Ishikawa (cell line): Measurements from ENCODE around the gene SETBP1.

Experiments
- CEBPB ChIP-seq: IDR thresholded peaks from 2 replicates; pipeline ENCODE4 v1.6.1; 2012
- CREB1 ChIP-seq: IDR thresholded peaks from 2 replicates; pipeline ENCODE4 v1.6.1; 2012; ENCODE audit warnings: low read depth
- EGR1 ChIP-seq: IDR thresholded peaks from 2 replicates; pipeline ENCODE4 v1.6.1; 2012
- EP300 ChIP-seq: IDR thresholded peaks from 2 replicates; pipeline ENCODE4 v1.6.1; 2012; ENCODE audit warnings: borderline replicate concordance
- MAX ChIP-seq: IDR thresholded peaks from 2 replicates; pipeline ENCODE4 v1.6.1; 2012
- RAD21 ChIP-seq: IDR thresholded peaks from 2 replicates; pipeline ENCODE4 v1.6.1; 2012; ENCODE audit warnings: low read depth
- REST ChIP-seq: IDR thresholded peaks from 2 replicates; pipeline ENCODE4 v1.6.1; 2012; ENCODE audit warnings: low read depth, mild to moderate bottlenecking
- TCF12 ChIP-seq: IDR thresholded peaks from 2 replicates; pipeline ENCODE4 v1.6.1; 2012; ENCODE audit warnings: low read depth
- TEAD4 ChIP-seq: IDR thresholded peaks from 2 replicates; pipeline ENCODE4 v1.6.1; 2012
- YY1 ChIP-seq: IDR thresholded peaks from 2 replicates; pipeline ENCODE4 v1.6.1; 2012; ENCODE audit warnings: low read depth

- TF ChIP-seq REST (no peak), TEAD4 (no peak), TCF12 (no peak), MAX (no peak), RAD21 (no peak), CREB1 (no peak), EP300 (no peak), YY1 (no peak), CEBPB (no peak), EGR1 (no peak)
Measured at GRCh38 chr18:44960580-44960979, 279.9 kb downstream of the SETBP1 start.
